Pancreas (tissue), 10 donors: ENCODE measurements around the gene DLGAP1. TPM values are rescaled to one million over a fixed set of nuclear protein-coding genes. Genes with fewer than 3 reads are reported as not detected.

Experiments
- ATAC-seq, 4 donors: fragments of 200-7000 bp; cut with Tn5 transposase; one replicate each; pipeline versions ENCODE4 v1.8.0 to v1.9.1; 2020; ENCODE audit warnings: mild to moderate bottlenecking in 4 of 4, moderate library complexity in 4 of 4
- DNase-seq, 6 donors: peaks; one replicate each; pipeline ENCODE4 v3.0.0-alpha.2; 2020
- FAIRE-seq: peaks from 2 replicates; lab custom pipeline; 2012; peaks lifted over from hg19 to GRCh38; lab: Jason Lieb, UNC
- H3K27ac ChIP-seq, 4 donors: fragments of 200-600 bp; sonication (generic); 1 replicate in 3 of 4; 2 replicates in 1 of 4; pipeline versions ENCODE4 v1.5.0 to v1.8.0; 2020
- H3K27me3 ChIP-seq, 4 donors: fragments of 200-600 bp; one replicate each; pipeline ENCODE4 v1.8.0; 2021
- H3K36me3 ChIP-seq, 3 donors: fragments of 200-600 bp; sonication (generic) in 1 of 3; one replicate each; pipeline versions ENCODE4 v1.5.0 to v1.8.0; 2020 to 2021
- H3K4me1 ChIP-seq, 3 donors: fragments of 200-600 bp; one replicate each; pipeline ENCODE4 v1.8.0; 2021
- H3K4me3 ChIP-seq, 4 donors: fragments of 200-600 bp; sonication (generic) in 2 of 4; one replicate each; pipeline versions ENCODE4 v1.5.0 to v1.8.0; 2020 to 2021
- H3K9me3 ChIP-seq, 4 donors: fragments of 200-600 bp; one replicate each; pipeline ENCODE4 v1.8.0; 2021
- WGBS, 2 donors: extraction: QIAGEN DNeasy Blood & Tissue Kit; methylation state at CpG; one replicate each; pipeline ENCODE4 v1.1.7; 2013; 5-methylcytosine and 5-hydroxymethylcytosine counted together
- intact Hi-C, 3 donors: fragments of 100-400 bp; cut with DNase I; formaldehyde crosslinking; loops; one replicate each; pipeline versions ENCODE4 v1.11.1 to v1.14.2; 2022
- polyA plus RNA-seq, 2 donors: library from polyadenylated mRNA; stranded (reverse); fragments of 200-250 nt; gene quantifications; one replicate each; pipeline ENCODE4 v1.2.3, GENCODE V29; 2013
- total RNA-seq, 6 donors: library from RNA; stranded (reverse); fragmentation: NEBNext Ultra II Directional in 4 of 6; extraction: Animal tissue kit (Norgen Biotek cat#: 25700) in 4 of 6; gene quantifications; one replicate each; pipeline versions ENCODE4 v1.2.1 to v1.2.4, GENCODE V29; 2021 to 2023
- TF ChIP-seq, protein P1 (sequence below), 4 donors: fragments of 200-600 bp; sonication (generic) in 3 of 4; IDR thresholded peaks; one replicate each; pipeline versions ENCODE4 v1.5.0 to v1.8.0; 2021; ENCODE audit warnings: antibody characterized with exemption in 4 of 4
- donor health status: healthy with polysubstance abuse.
- donor health status: DM: no; HTN: no; CAD: no; lungs with moderate emphysema.
- donor health status: DM: no; HTN: no; CAD: no.
- donor health status: control.
- donor health status: control.
- donor health status: Bipolar disorder and iron deficiency.
- donor health status: DM: yes; HTN: yes; CAD: no.
- donor health status: DM: no; HTN: no; CAD: no.
- donor health status: DM: no; HTN: no; CAD: no.
- donor health status: DM: yes; HTN: yes; CAD: no.

The DLGAP1 gene
- total and polyA plus RNA-seq, 8 donors: 0.12 to 0.62 (median 0.30) TPM; not detected in 2

GRCh38 chr18:3579701-3580100 is 875.4 kb downstream of the DLGAP1 start:
- Histone ChIP-seq H3K4me3 (no peak overlapping the region), H3K4me1 (no peaks in the 10 kb centered on the region), H3K36me3 (no peaks in the 10 kb centered on the region), H3K9me3 (no peaks in the 10 kb centered on the region), H3K27ac (no peak overlapping the region), H3K27me3 (no peaks in the 10 kb centered on the region)
- no peak for DNase-seq
- intact Hi-C loops: loop anchor here in 1 of 3 donors (10.0 kb wide), 1 partner anchor 295 kb away; no protein-coding TSS in a partner anchor
- FAIRE-seq: no peak
- WGBS, 2 donors: 82 to 87% methylated on average over 4 of the region's 4 CpGs
- no peak for ATAC-seq
- TF ChIP-seq, protein P1, sequence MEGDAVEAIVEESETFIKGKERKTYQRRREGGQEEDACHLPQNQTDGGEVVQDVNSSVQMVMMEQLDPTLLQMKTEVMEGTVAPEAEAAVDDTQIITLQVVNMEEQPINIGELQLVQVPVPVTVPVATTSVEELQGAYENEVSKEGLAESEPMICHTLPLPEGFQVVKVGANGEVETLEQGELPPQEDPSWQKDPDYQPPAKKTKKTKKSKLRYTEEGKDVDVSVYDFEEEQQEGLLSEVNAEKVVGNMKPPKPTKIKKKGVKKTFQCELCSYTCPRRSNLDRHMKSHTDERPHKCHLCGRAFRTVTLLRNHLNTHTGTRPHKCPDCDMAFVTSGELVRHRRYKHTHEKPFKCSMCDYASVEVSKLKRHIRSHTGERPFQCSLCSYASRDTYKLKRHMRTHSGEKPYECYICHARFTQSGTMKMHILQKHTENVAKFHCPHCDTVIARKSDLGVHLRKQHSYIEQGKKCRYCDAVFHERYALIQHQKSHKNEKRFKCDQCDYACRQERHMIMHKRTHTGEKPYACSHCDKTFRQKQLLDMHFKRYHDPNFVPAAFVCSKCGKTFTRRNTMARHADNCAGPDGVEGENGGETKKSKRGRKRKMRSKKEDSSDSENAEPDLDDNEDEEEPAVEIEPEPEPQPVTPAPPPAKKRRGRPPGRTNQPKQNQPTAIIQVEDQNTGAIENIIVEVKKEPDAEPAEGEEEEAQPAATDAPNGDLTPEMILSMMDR (IDR thresholded peaks at IDR 0.05): no peak

DNA sequence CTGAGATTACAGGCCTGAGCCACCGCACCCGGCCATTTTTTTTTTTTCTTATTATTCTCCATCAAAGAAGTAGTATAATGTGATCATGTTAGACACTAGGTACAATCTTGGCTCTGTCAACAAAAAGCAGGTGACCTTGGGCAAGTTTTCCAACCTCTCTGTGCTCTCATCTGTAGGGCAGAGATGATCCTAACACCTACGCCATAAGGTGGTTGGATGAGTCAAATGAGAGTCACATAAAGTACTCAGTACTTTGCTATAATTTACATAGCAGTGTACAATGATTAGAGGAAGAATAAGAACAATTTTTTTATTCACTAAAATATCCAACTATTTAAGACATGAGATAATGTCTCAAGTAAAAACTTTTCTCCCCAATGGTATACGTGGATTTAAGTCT is 876.5 kb downstream of the DLGAP1 start:
- ATAC-seq: no peak
- H3K36me3 ChIP-seq: no peaks in the 10 kb centered on the region
- no peak overlapping the region for H3K27ac ChIP-seq
- intact Hi-C loops: no loop called here
- TF ChIP-seq, protein P1 (IDR thresholded peaks at IDR 0.05): no peak
- no peak for FAIRE-seq
- H3K27me3 ChIP-seq: no peaks in the 10 kb centered on the region
- no peaks in the 10 kb centered on the region for H3K9me3 ChIP-seq
- 87 to 90% methylated on average over 4 of the region's 4 CpGs for WGBS, 2 donors
- H3K4me1 ChIP-seq: no peaks in the 10 kb centered on the region
- no peak for DNase-seq
- no peak overlapping the region for H3K4me3 ChIP-seq

- TF ChIP-seq, protein P1 (IDR thresholded peaks at IDR 0.05): no peak
- DNase-seq (no peak), FAIRE-seq (no peak), ATAC-seq (no peak)
- Histone ChIP-seq H3K4me3 (no peak overlapping the region), H3K4me1 (no peaks in the 10 kb centered on the region), H3K36me3 (no peaks in the 10 kb centered on the region), H3K27me3 (no peaks in the 10 kb centered on the region), H3K27ac (no peak overlapping the region), H3K9me3 (no peaks in the 10 kb centered on the region)
- intact Hi-C loops: no loop called here
- WGBS, 2 donors: 88 to 89% methylated on average over 4 of the region's 4 CpGs
Measured at GRCh38 chr18:3577281-3577855, 877.7 kb downstream of the DLGAP1 start.

DNA sequence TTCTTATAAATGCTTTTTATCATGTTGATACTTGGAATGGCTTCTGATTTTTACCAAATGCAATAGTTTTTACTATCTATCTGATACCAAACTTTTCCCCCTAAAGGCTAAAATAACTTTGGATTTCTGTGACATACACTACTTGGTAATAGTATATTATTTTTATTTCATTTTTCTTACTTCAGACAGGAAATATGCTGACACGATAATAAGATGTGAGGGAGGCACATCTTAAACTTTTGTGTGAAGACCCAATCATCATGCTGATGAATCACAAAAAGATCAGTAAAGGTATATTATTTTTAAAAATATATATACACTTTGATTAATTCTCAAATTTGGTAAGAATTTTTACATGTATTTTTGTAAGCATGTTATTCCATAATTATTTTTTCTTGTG is 882.3 kb downstream of the DLGAP1 start:
- intact Hi-C loops: no loop called here
- 84 to 93% methylated on average over 1 of the region's 1 CpG for WGBS, 2 donors
- no peak for ATAC-seq
- H3K4me1 ChIP-seq: no peaks in the 10 kb centered on the region
- no peak overlapping the region for H3K4me3 ChIP-seq
- FAIRE-seq: no peak
- TF ChIP-seq, protein P1 (IDR thresholded peaks at IDR 0.05): no peak
- H3K36me3 ChIP-seq: no peaks in the 10 kb centered on the region
- H3K9me3 ChIP-seq: no peaks in the 10 kb centered on the region
- DNase-seq: no peak
- H3K27me3 ChIP-seq: no peaks in the 10 kb centered on the region
- no peak overlapping the region for H3K27ac ChIP-seq

- no peak overlapping the region for H3K4me3 ChIP-seq
- no peak for FAIRE-seq
- DNase-seq: no peak
- H3K27ac ChIP-seq: no peak overlapping the region
- intact Hi-C loops: no loop called here
- no peaks in the 10 kb centered on the region for H3K9me3 ChIP-seq
- no peaks in the 10 kb centered on the region for H3K27me3 ChIP-seq
- H3K4me1 ChIP-seq: no peaks in the 10 kb centered on the region
- no peaks in the 10 kb centered on the region for H3K36me3 ChIP-seq
- TF ChIP-seq, protein P1 (IDR thresholded peaks at IDR 0.05): no peak
- ATAC-seq: no peak
Measured at GRCh38 chr18:3566851-3567250, 888.3 kb downstream of the DLGAP1 start.
